CD4-positive, CD25-positive, alpha-beta regulatory T cell (primary cell): ENCODE results near the gene OR52A5. TPM values are rescaled to one million over a fixed set of nuclear protein-coding genes. Genes with fewer than 3 reads are reported as not detected.
"Not testable (repeated sequence)": the region's sequence is repeated elsewhere in the genome, so short reads cannot be mapped to it uniquely, and the experiment has no call there.

Source experiments
- ATAC-seq, 2 donors: fragments of 150-1000 bp; cut with Tn5 transposase; one replicate each; pipeline ENCODE4 v1.10.0; 2021; ENCODE audit warnings: low read depth in 2 of 2, moderate number of reproducible peaks in 2 of 2, moderate library complexity in 1 of 2
- DNase-seq, 3 donors: peaks; one replicate each; pipeline versions ENCODE4 v3.0.0 to v3.0.0-alpha.2; 2012 to 2022; ENCODE audit warnings: mixed read lengths in 1 of 3
- H3K27ac ChIP-seq: one replicate; pipeline ENCODE4 v1.7.0; 2013; ENCODE audit warnings: mild to moderate bottlenecking, low read length; ENCODE audit not compliant: insufficient read depth, poor library complexity, severe bottlenecking
- H3K27me3 ChIP-seq: one replicate; pipeline ENCODE4 v1.7.0; 2013; ENCODE audit warnings: low read length; ENCODE audit not compliant: control insufficient read depth, insufficient read depth
- H3K36me3 ChIP-seq: one replicate; pipeline ENCODE4 v1.7.0; 2013; ENCODE audit warnings: mild to moderate bottlenecking, low read length, moderate library complexity; ENCODE audit not compliant: control insufficient read depth, insufficient read depth
- H3K4me1 ChIP-seq: 2 replicates; pipeline ENCODE4 v1.7.0; 2013; ENCODE audit warnings: mild to moderate bottlenecking, low read length; ENCODE audit not compliant: insufficient read depth, control insufficient read depth, poor library complexity, severe bottlenecking
- H3K4me3 ChIP-seq: one replicate; pipeline ENCODE4 v1.7.0; 2013; ENCODE audit warnings: low read depth, mild to moderate bottlenecking, low read length, moderate library complexity
- H3K9me3 ChIP-seq, 2 experiments: 1 replicate in 1 of 2; 2 replicates in 1 of 2; pipeline ENCODE4 v1.7.0; 2013; ENCODE audit warnings: low read length in 2 of 2, mild to moderate bottlenecking in 1 of 2, moderate library complexity in 1 of 2; ENCODE audit not compliant: control insufficient read depth in 2 of 2
- H3K27ac Mint-ChIP-seq, 3 donors: one replicate each; pipeline ENCODE4 v1.8.0; 2020 to 2022; ENCODE audit warnings: mild to moderate bottlenecking in 3 of 3, mixed read lengths in 3 of 3, moderate library complexity in 2 of 3
- H3K27me3 Mint-ChIP-seq: one replicate; pipeline ENCODE4 v1.8.0; 2022; ENCODE audit warnings: mild to moderate bottlenecking, mixed read lengths
- H3K36me3 Mint-ChIP-seq: one replicate; pipeline ENCODE4 v1.8.0; 2020; ENCODE audit warnings: mixed read lengths
- H3K4me1 Mint-ChIP-seq, 4 donors: one replicate each; pipeline ENCODE4 v1.8.0; 2020 to 2022; ENCODE audit warnings: mixed read lengths in 4 of 4, mild to moderate bottlenecking in 1 of 4
- H3K4me3 Mint-ChIP-seq, 4 donors: one replicate each; pipeline ENCODE4 v1.8.0; 2020 to 2022; ENCODE audit warnings: mild to moderate bottlenecking in 4 of 4, mixed read lengths in 4 of 4, moderate library complexity in 3 of 4
- H3K9me3 Mint-ChIP-seq, 7 donors: one replicate each; pipeline ENCODE4 v1.8.0; 2020 to 2022; ENCODE audit warnings: mixed read lengths in 7 of 7, mild to moderate bottlenecking in 3 of 7, moderate library complexity in 2 of 7
- polyA plus RNA-seq, 4 donors: library from polyadenylated mRNA; unstranded; fragments of 300-500 nt; fragmentation: Illumina TruSeq; gene quantifications; one replicate each; pipeline ENCODE4 v1.2.3, GENCODE V29; 2021
- total RNA-seq: library from RNA; stranded (reverse); gene quantifications from one replicate; pipeline ENCODE4 v1.2.3, GENCODE V29; 2022

Gene OR52A5
- total RNA-seq (not detected), polyA plus RNA-seq (not detected)

DNA sequence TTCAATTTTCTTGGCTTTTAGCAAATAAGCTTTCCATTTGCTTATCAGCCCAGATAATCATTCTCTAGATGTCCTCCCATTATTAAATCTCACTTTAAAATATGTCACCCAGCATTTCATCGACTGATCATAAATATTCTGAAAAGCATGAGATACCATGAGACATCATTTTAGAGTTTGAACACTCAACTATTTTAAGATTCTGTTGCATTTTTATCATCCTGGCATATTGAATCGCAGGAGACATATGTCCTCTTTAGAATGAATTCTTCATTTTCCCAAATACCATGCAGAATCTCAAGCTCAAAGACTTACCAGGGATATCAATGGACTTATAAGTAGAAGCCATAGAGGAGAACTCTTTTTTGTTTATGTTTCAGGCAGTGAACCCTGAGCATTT is at the start of gene OR52A5:
OR52A5 (minus strand) TSS at position 361 of the 400 bp plus-strand sequence. CDS start 5,714 bp downstream, outside the sequence.
- no peak for ATAC-seq
- no peak within 1 kb of the TSS for H3K4me3 ChIP-seq
- no peaks in the 10 kb centered on the region for H3K27me3 ChIP-seq
- Mint-ChIP-seq H3K27me3 (no peaks in the 10 kb centered on the region), H3K9me3 (peaks cover 0 to 4% (median 0%) of the 10 kb centered on the region in 7 donors), H3K36me3 (no peaks in the 10 kb centered on the region), H3K4me3 (no peak within 1 kb of the TSS), H3K4me1 (no peaks in the 10 kb centered on the region), H3K27ac (no peak within 1 kb of the TSS)
- no peaks in the 10 kb centered on the region for H3K36me3 ChIP-seq
- no peak within 1 kb of the TSS for H3K27ac ChIP-seq
- DNase-seq: no peak
- no peaks in the 10 kb centered on the region for H3K4me1 ChIP-seq
- no peaks in the 10 kb centered on the region for H3K9me3 ChIP-seq

GRCh38 chr11:5178046-5178837 is 40.1 kb upstream of the OR52A5 start:
- H3K9me3 ChIP-seq: no peaks in the 10 kb centered on the region
- no peak overlapping the region for H3K4me3 ChIP-seq
- no peak for ATAC-seq
- no peaks in the 10 kb centered on the region for H3K36me3 ChIP-seq
- no peaks in the 10 kb centered on the region for H3K27me3 ChIP-seq
- no peak overlapping the region for H3K27ac ChIP-seq
- Mint-ChIP-seq H3K27ac (no peak overlapping the region), H3K27me3 (no peaks in the 10 kb centered on the region), H3K36me3 (no peaks in the 10 kb centered on the region), H3K4me1 (no peaks in the 10 kb centered on the region), H3K9me3 (peaks cover 0 to 2% (median 0%) of the 10 kb centered on the region in 7 donors), H3K4me3 (no peak overlapping the region)
- no peaks in the 10 kb centered on the region for H3K4me1 ChIP-seq
- no peak for DNase-seq

- Mint-ChIP-seq H3K4me1 (no peaks in the 10 kb centered on the region), H3K9me3 (peaks cover 0 to 7% (median 0%) of the 10 kb centered on the region in 7 donors), H3K27ac (no peak overlapping the region), H3K27me3 (no peaks in the 10 kb centered on the region), H3K4me3 (no peak overlapping the region), H3K36me3 (no peaks in the 10 kb centered on the region)
- no peak for ATAC-seq
- Histone ChIP-seq H3K4me1 (no peaks in the 10 kb centered on the region), H3K4me3 (no peak overlapping the region), H3K27me3 (no peaks in the 10 kb centered on the region), H3K36me3 (no peaks in the 10 kb centered on the region), H3K9me3 (no peaks in the 10 kb centered on the region), H3K27ac (no peak overlapping the region)
- no peak for DNase-seq
Measured at GRCh38 chr11:5174934-5175333, 36.8 kb upstream of the OR52A5 start.

GRCh38 chr11:5171856-5172255 is 33.7 kb upstream of the OR52A5 start:
- no peak overlapping the region for H3K27ac Mint-ChIP-seq

DNA sequence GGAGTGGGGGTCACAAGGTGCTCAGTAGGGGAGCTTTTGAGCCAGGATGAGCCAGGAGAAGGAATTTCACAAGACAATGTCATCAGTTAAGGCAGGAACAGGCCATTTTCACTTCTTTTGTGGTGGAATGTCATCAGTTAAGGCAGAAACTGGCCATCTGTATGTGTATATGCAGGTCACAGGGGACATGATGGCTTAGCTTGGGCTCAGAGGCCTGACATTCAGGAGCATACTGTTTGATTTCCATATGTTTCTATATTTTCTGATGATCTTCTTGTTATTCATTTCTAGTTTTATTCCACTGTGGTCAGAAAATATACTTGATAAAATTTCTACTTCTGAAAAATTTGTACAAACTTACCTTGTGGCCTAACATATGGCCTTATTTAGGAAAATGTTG is 27.7 kb upstream of the OR52A5 start:
- H3K36me3 ChIP-seq, DNase-seq, H3K9me3 ChIP-seq, H3K27ac ChIP-seq, H3K27ac Mint-ChIP-seq, H3K4me3 Mint-ChIP-seq, H3K4me1 ChIP-seq, H3K4me3 ChIP-seq, H3K4me1 Mint-ChIP-seq, H3K9me3 Mint-ChIP-seq, H3K27me3 Mint-ChIP-seq, H3K36me3 Mint-ChIP-seq, H3K27me3 ChIP-seq, ATAC-seq: not testable (repeated sequence)

More at GRCh38 chr11:5171856-5172255, 33.7 kb upstream of the OR52A5 start:
- Histone ChIP-seq H3K4me3 (no peak overlapping the region), H3K27ac (no peak overlapping the region), H3K36me3 (no peaks in the 10 kb centered on the region), H3K4me1 (no peaks in the 10 kb centered on the region), H3K27me3 (no peaks in the 10 kb centered on the region), H3K9me3 (no peaks in the 10 kb centered on the region)
- Mint-ChIP-seq H3K9me3 (peaks cover 0 to 6% (median 0%) of the 10 kb centered on the region in 7 donors), H3K36me3 (no peaks in the 10 kb centered on the region), H3K4me3 (no peak overlapping the region), H3K27me3 (no peaks in the 10 kb centered on the region), H3K4me1 (no peaks in the 10 kb centered on the region)
- no peak for ATAC-seq
- DNase-seq: no peak

- H3K36me3 ChIP-seq, H3K4me1 Mint-ChIP-seq, H3K36me3 Mint-ChIP-seq, H3K27me3 Mint-ChIP-seq, H3K4me3 Mint-ChIP-seq, H3K27ac Mint-ChIP-seq, DNase-seq, H3K27me3 ChIP-seq, H3K27ac ChIP-seq, H3K4me3 ChIP-seq, H3K4me1 ChIP-seq, H3K9me3 ChIP-seq, H3K9me3 Mint-ChIP-seq, ATAC-seq: not testable (repeated sequence)
Measured at GRCh38 chr11:5164807-5165206, 26.7 kb upstream of the OR52A5 start.

- H3K4me3 ChIP-seq, DNase-seq, H3K4me1 Mint-ChIP-seq, H3K9me3 Mint-ChIP-seq, H3K9me3 ChIP-seq, ATAC-seq, H3K27me3 ChIP-seq, H3K27me3 Mint-ChIP-seq, H3K4me1 ChIP-seq, H3K36me3 ChIP-seq, H3K27ac ChIP-seq, H3K4me3 Mint-ChIP-seq, H3K36me3 Mint-ChIP-seq, H3K27ac Mint-ChIP-seq: not testable (repeated sequence)
Measured at GRCh38 chr11:5161045-5161444, 22.9 kb upstream of the OR52A5 start.

- not testable (repeated sequence) for H3K27ac ChIP-seq, DNase-seq, H3K4me1 ChIP-seq, H3K4me3 Mint-ChIP-seq, H3K36me3 ChIP-seq, H3K4me3 ChIP-seq, H3K4me1 Mint-ChIP-seq, ATAC-seq, H3K27ac Mint-ChIP-seq, H3K27me3 ChIP-seq, H3K9me3 ChIP-seq, H3K9me3 Mint-ChIP-seq, H3K36me3 Mint-ChIP-seq, H3K27me3 Mint-ChIP-seq
Measured at GRCh38 chr11:5160217-5160616, 22.1 kb upstream of the OR52A5 start.
